ENCODE results near the gene MUC7.

Gene MUC7

GRCh38 chr4:70471897-70472296 is at the start of gene MUC7:
Gene MUC7, plus strand, starts transcription at chr4:70472197. Its CDS starts 1,825 bp downstream, at chr4:70474022.
- peak; percentile 44 for DNase-seq (ENCODE audit: low read depth)

GRCh38 chr4:70425306-70425705 is 46.7 kb upstream of the MUC7 start:
- DNase-seq (ENCODE audit: low read depth), result no peak

- DNase-seq (ENCODE audit: low read depth), result no peak
Measured at GRCh38 chr4:70426789-70427188, 45.2 kb upstream of the MUC7 start.

GRCh38 chr4:70437197-70437596 is 34.8 kb upstream of the MUC7 start:
- peak; percentile 6 for DNase-seq (ENCODE audit: low read depth)

- no peak for DNase-seq (ENCODE audit: low read depth)
Measured at GRCh38 chr4:70442474-70442873, 29.5 kb upstream of the MUC7 start.

GRCh38 chr4:70443329-70443728 is 28.7 kb upstream of the MUC7 start:
- no peak for DNase-seq (ENCODE audit: low read depth)

- DNase-seq (ENCODE audit: low read depth), result no peak
Measured at GRCh38 chr4:70449220-70449619, 22.8 kb upstream of the MUC7 start.

- no peak for DNase-seq (ENCODE audit: low read depth)
Measured at GRCh38 chr4:70452946-70453345, 19.1 kb upstream of the MUC7 start.

- DNase-seq (ENCODE audit: low read depth), result no peak
Measured at GRCh38 chr4:70463335-70463734, 8.7 kb upstream of the MUC7 start.

- DNase-seq (ENCODE audit: low read depth), result peak; percentile 85
Measured at GRCh38 chr4:70473679-70474078, 1.7 kb downstream of the MUC7 start.

GRCh38 chr4:70488748-70489147 is 16.8 kb downstream of the MUC7 start:
- DNase-seq (ENCODE audit: low read depth), result no peak

- DNase-seq (ENCODE audit: low read depth), result no peak
Measured at GRCh38 chr4:70496231-70496630, 24.2 kb downstream of the MUC7 start.

GRCh38 chr4:70501838-70502237 is 29.8 kb downstream of the MUC7 start:
- peak; percentile 16 for DNase-seq (ENCODE audit: low read depth)

- DNase-seq (ENCODE audit: low read depth), result no peak
Measured at GRCh38 chr4:70504733-70505132, 32.7 kb downstream of the MUC7 start.

GRCh38 chr4:70505151-70505748 is 33.3 kb downstream of the MUC7 start:
- DNase-seq (ENCODE audit: low read depth), result peak; percentile 60

GRCh38 chr4:70508801-70509200 is 36.8 kb downstream of the MUC7 start:
- no peak for DNase-seq (ENCODE audit: low read depth)

- peak; percentile 30 for DNase-seq (ENCODE audit: low read depth)
Measured at GRCh38 chr4:70511365-70511764, 39.4 kb downstream of the MUC7 start.

GRCh38 chr4:70515367-70516250 is 43.6 kb downstream of the MUC7 start:
- peak; percentile 88 for DNase-seq (ENCODE audit: low read depth)

GRCh38 chr4:70518269-70518668 is 46.3 kb downstream of the MUC7 start, which contains the start of gene AMTN:
Gene AMTN, plus strand, starts transcription at chr4:70518569. Its CDS starts 209 bp downstream, at chr4:70518778.
- DNase-seq (ENCODE audit: low read depth), result no peak

- peak; percentile 64 for DNase-seq (ENCODE audit: low read depth)
Measured at GRCh38 chr4:70518716-70519115, 46.7 kb downstream of the MUC7 start.

GRCh38 chr4:70522626-70523025 is 50.6 kb downstream of the MUC7 start:
- no peak for DNase-seq (ENCODE audit: low read depth)

- DNase-seq (ENCODE audit: low read depth), result no peak
Measured at GRCh38 chr4:70530997-70531396, 59.0 kb downstream of the MUC7 start.

- peak; percentile 27 for DNase-seq (ENCODE audit: low read depth)
Measured at GRCh38 chr4:70531981-70532380, 60.0 kb downstream of the MUC7 start.
